ENCODE data around the gene CRELD2.

Gene CRELD2

GRCh38 chr22:49905465-49905864 is 13.0 kb upstream of the CRELD2 start:
- H3K36me3 ChIP-seq (replicated peaks) = peaks cover 7% of the 10 kb centered on the region
- H3K27ac ChIP-seq = no peak overlapping the region
- in situ Hi-C loops (cut with HindIII; ENCODE audit: low pct_ligation_motif_present, low sequenced_read_pairs) = no loop called here
- no peak for TF ChIP-seq CTCF (IDR thresholded peaks at IDR 0.05; ENCODE audit: low read depth, low read length, missing control alignments)
- no peaks in the 10 kb centered on the region for H3K27me3 ChIP-seq (replicated peaks)
- no peak for DNase-seq
- H3K4me3 ChIP-seq (ENCODE audit: low read depth, low read length) = no peak overlapping the region

DNA sequence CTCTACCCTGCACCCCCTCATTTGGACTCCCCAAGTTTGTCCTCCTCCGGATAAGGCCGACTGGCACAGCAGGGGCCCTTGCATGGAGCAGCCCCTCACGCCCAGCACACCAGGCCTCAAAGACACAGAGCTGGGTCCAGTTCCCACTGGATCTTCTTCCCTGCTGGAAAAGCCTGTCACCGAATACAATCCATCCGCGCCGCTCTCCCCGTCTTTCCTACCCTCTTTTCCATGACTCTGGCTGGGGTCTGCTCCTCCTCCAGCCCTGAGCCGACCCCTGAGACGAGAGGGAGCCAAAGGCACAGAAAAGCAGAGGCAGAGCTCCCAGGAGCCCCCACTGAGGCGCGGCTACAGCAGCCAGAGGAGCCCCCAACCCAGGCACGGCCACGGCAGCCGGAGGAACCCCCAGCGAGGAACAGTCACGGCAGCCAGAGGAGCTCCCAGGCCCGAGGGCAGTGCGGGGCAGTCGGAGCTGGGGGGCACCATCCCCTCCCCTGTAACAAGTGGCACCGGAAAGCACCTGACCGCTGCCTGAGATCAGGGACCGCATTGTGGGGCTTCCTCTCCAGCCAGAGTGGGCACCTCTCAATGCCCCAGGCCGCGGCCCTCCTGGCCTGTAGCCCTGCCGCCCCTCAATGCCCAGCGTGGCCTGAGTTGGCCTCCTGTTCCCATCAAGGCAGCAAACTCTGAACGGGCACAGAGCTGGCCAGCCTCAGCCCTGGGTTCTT is 12.2 kb upstream of the CRELD2 start:
- Histone ChIP-seq H3K4me3 (ENCODE audit: low read depth, low read length) (no peak overlapping the region), H3K27ac (no peak overlapping the region), H3K27me3 (replicated peaks) (no peaks in the 10 kb centered on the region), H3K36me3 (replicated peaks) (peaks cover 4% of the 10 kb centered on the region)
- no peak for DNase-seq
- in situ Hi-C loops (cut with HindIII; ENCODE audit: low pct_ligation_motif_present, low sequenced_read_pairs) = no loop called here
- TF ChIP-seq CTCF (IDR thresholded peaks at IDR 0.05; ENCODE audit: low read depth, low read length, missing control alignments) = no peak

DNA sequence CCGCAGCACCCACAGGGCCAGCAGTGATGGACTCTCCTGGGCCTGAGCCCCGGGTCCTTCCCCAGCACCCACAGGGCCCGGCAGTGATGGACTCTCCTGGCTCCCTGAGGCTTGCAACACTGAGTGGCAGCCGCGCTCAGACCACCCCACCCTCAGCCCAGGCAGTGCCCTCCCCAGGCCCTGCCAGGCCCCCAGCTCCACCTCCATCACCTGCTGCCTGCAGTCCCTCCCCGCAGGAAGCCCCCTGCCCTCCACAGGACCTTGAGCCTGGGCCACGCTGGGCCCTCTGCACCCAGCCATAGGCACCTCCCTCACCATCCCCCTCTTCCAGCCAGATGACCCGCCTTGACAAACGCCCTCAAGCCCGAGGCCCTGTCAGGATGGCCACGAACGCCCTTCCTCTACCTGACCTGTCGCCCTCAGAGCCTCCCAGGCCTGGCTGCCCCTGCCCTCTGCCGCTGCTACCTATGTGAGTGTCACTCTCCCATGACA is 11.6 kb upstream of the CRELD2 start:
- H3K27ac ChIP-seq = no peak overlapping the region
- H3K36me3 ChIP-seq (replicated peaks) = peaks cover 4% of the 10 kb centered on the region
- no peak for TF ChIP-seq CTCF (IDR thresholded peaks at IDR 0.05; ENCODE audit: low read depth, low read length, missing control alignments)
- no peak for DNase-seq
- in situ Hi-C loops (cut with HindIII; ENCODE audit: low pct_ligation_motif_present, low sequenced_read_pairs) = no loop called here
- no peak overlapping the region for H3K4me3 ChIP-seq (ENCODE audit: low read depth, low read length)
- H3K27me3 ChIP-seq (replicated peaks) = no peaks in the 10 kb centered on the region

- Histone ChIP-seq H3K27ac (no peak overlapping the region), H3K4me3 (ENCODE audit: low read depth, low read length) (no peak overlapping the region), H3K27me3 (replicated peaks) (no peaks in the 10 kb centered on the region), H3K36me3 (replicated peaks) (peaks cover 4% of the 10 kb centered on the region)
- no peak for DNase-seq
- no peak for TF ChIP-seq CTCF (IDR thresholded peaks at IDR 0.05; ENCODE audit: low read depth, low read length, missing control alignments)
- in situ Hi-C loops (cut with HindIII; ENCODE audit: low pct_ligation_motif_present, low sequenced_read_pairs) = no loop called here
Measured at GRCh38 chr22:49907807-49908206, 10.6 kb upstream of the CRELD2 start.

GRCh38 chr22:49909476-49910205 is 8.8 kb upstream of the CRELD2 start:
- H3K36me3 ChIP-seq (replicated peaks) = no peaks in the 10 kb centered on the region
- no peak for TF ChIP-seq CTCF (IDR thresholded peaks at IDR 0.05; ENCODE audit: low read depth, low read length, missing control alignments)
- in situ Hi-C loops (cut with HindIII; ENCODE audit: low pct_ligation_motif_present, low sequenced_read_pairs) = no loop called here

More at GRCh38 chr22:49909476-49910205, 8.8 kb upstream of the CRELD2 start:
- Histone ChIP-seq H3K4me3 (ENCODE audit: low read depth, low read length) (no peak overlapping the region), H3K27me3 (replicated peaks) (no peaks in the 10 kb centered on the region), H3K27ac (no peak overlapping the region)
- no peak for DNase-seq

All from brain microvascular endothelial cell (primary cell).